GM12864 (cell line): ENCODE data around the gene TGFA.

ENCODE experiments used
- DNase-seq: peaks from one replicate; pipeline ENCODE4 v3.0.0-alpha.2; 2011; ENCODE audit warnings: low read depth
- H3K4me3 ChIP-seq: 2 replicates; pipeline ENCODE4 v1.5.1; 2011; ENCODE audit warnings: mild to moderate bottlenecking, low read depth, low read length, control low read depth
- CTCF ChIP-seq: IDR thresholded peaks from 2 replicates; pipeline ENCODE4 v1.5.1; 2011; ENCODE audit warnings: low read depth, mild to moderate bottlenecking, moderate library complexity, low read length, control low read depth, inconsistent platforms; ENCODE audit errors: missing control alignments

The TGFA gene

GRCh38 chr2:70510313-70510712 is 43.3 kb downstream of the TGFA start:
- no peak for TF ChIP-seq CTCF
- no peak overlapping the region for H3K4me3 ChIP-seq
- no peak for DNase-seq

GRCh38 chr2:70509565-70509964 is 44.1 kb downstream of the TGFA start:
- no peak for TF ChIP-seq CTCF
- no peak for DNase-seq
- H3K4me3 ChIP-seq: no peak overlapping the region

GRCh38 chr2:70508711-70509462 is 44.7 kb downstream of the TGFA start:
- no peak for DNase-seq
- no peak overlapping the region for H3K4me3 ChIP-seq
- TF ChIP-seq CTCF: no peak

- no peak overlapping the region for H3K4me3 ChIP-seq
- DNase-seq: no peak
- no peak for TF ChIP-seq CTCF
Observed at GRCh38 chr2:70505613-70506391, 47.8 kb downstream of the TGFA start.

- TF ChIP-seq CTCF: no peak
- no peak for DNase-seq
- H3K4me3 ChIP-seq: no peak overlapping the region
Observed at GRCh38 chr2:70504750-70505149, 48.9 kb downstream of the TGFA start.

GRCh38 chr2:70503896-70504295 is 49.7 kb downstream of the TGFA start:
- TF ChIP-seq CTCF: no peak
- no peak for DNase-seq
- no peak overlapping the region for H3K4me3 ChIP-seq
